SIG-M5 treated with dmso at 0.1 percent for 504 hours (cell line): ENCODE results near the gene WAC.

ENCODE experiments used
- DNase-seq: peaks from one replicate; lab custom pipeline; 2025; ENCODE audit not compliant: unreplicated experiment; lab: John Stamatoyannopoulos, UW

Gene WAC

GRCh38 chr10:28663576-28664368, 130.9 kb downstream of the WAC start:
- DNase-seq, result peak; percentile 74

GRCh38 chr10:28664369-28664740, 131.4 kb downstream of the WAC start:
- no peak for DNase-seq

GRCh38 chr10:28666751-28667467, 134.0 kb downstream of the WAC start:
- no peak for DNase-seq

GRCh38 chr10:28668363-28669226, 135.7 kb downstream of the WAC start:
- peak; percentile 26 for DNase-seq

GRCh38 chr10:28669227-28670173, 136.6 kb downstream of the WAC start:
- no peak for DNase-seq
